Ovary (tissue), 9 donors: Measurements from ENCODE around the gene LY6G6D. TPM values are rescaled to one million over a fixed set of nuclear protein-coding genes. Genes with fewer than 3 reads are reported as not detected.

ENCODE experiments used
- DNase-seq, 5 donors: peaks; one replicate each; pipeline ENCODE4 v3.0.0-alpha.2; 2019 to 2020
- H3K27ac ChIP-seq, 2 donors: fragments of 200-600 bp; one replicate each; pipeline versions ENCODE4 v1.5.1 to v1.8.0; 2019 to 2022
- H3K27me3 ChIP-seq: fragments of 200-600 bp; one replicate; pipeline ENCODE4 v1.8.0; 2022
- H3K36me3 ChIP-seq: fragments of 200-600 bp; sonication (generic); one replicate; pipeline ENCODE4 v1.5.1; 2019
- H3K4me1 ChIP-seq: one replicate; pipeline ENCODE4 v1.8.1; 2013; ENCODE audit warnings: mild to moderate bottlenecking, moderate library complexity; ENCODE audit not compliant: insufficient read depth
- H3K4me3 ChIP-seq: fragments of 200-600 bp; sonication (generic); one replicate; pipeline ENCODE4 v1.5.1; 2017
- H3K9me3 ChIP-seq, 2 donors: fragments of 200-600 bp in 1 of 2; sonication (generic) in 1 of 2; one replicate each; pipeline versions ENCODE4 v1.5.1 to v1.8.1; 2013 to 2019; ENCODE audit warnings: mild to moderate bottlenecking in 1 of 2, moderate library complexity in 1 of 2
- CTCF ChIP-seq, 3 donors: fragments of 450-650 bp in 2 of 3; fragments of 200-600 bp in 1 of 3; IDR thresholded peaks; one replicate each; pipeline versions ENCODE4 v1.5.1 to v1.8.0; 2016 to 2022; ENCODE audit warnings: antibody characterized with exemption in 3 of 3, mild to moderate bottlenecking in 1 of 3
- EP300 ChIP-seq: sonication (generic); formaldehyde crosslinking; IDR thresholded peaks from one replicate; pipeline ENCODE4 v1.6.1; 2017; ENCODE audit warnings: antibody characterized with exemption
- POLR2A ChIP-seq: fragments of 450-650 bp; IDR thresholded peaks from one replicate; pipeline ENCODE4 v1.6.1; 2017; ENCODE audit warnings: antibody characterized with exemption, mild to moderate bottlenecking, moderate library complexity
- WGBS, 3 donors: extraction: QIAGEN DNeasy Blood & Tissue Kit in 1 of 3; methylation state at CpG; one replicate each; pipeline versions ENCODE4 v1.1.5 to v1.1.7; 2013 to 2017; 5-methylcytosine and 5-hydroxymethylcytosine counted together
- intact Hi-C, 4 donors: fragments of 100-400 bp; cut with DNase I; formaldehyde crosslinking; loops; one replicate each; pipeline versions ENCODE4 v1.11.0 to v1.15.1; 2022 to 2023
- polyA plus RNA-seq, 2 donors: library from polyadenylated mRNA; stranded (reverse); fragments of 200-250 nt in 1 of 2; fragments of 350-450 nt in 1 of 2; fragmentation: Illumina TruSeq in 1 of 2; extraction: RNeasy Lipid Tissue Mini Kit (QIAGEN cat#74804) in 1 of 2; gene quantifications; one replicate each; pipeline ENCODE4 v1.2.3, GENCODE V29; 2013 to 2014
- total RNA-seq, 7 donors: library from RNA; depleted of rRNA in 2 of 7; stranded (reverse); fragments of >200 nt in 2 of 7; fragmentation: NEBNext Ultra II Directional in 3 of 7; extraction: Animal tissue kit (Norgen Biotek cat#: 25700) in 3 of 7; gene quantifications; one replicate each; pipeline versions ENCODE4 v1.1.0 to v1.2.4, GENCODE V29; 2016 to 2023
- donor health status: DM: no; HTN: no; CAD: no; lungs with moderate emphysema.
- donor health status: DM: no; HTN: no; CAD: no.
- donor health status: Bipolar disorder and iron deficiency.
- donor health status: DM: yes; HTN: yes; CAD: no.
- donor health status: DM: no; HTN: no; CAD: no.
- donor health status: DM: yes; HTN: yes; CAD: no.

The LY6G6D gene
- total and polyA plus RNA-seq, 9 donors, result not detected

GRCh38 chr6:31762878-31763618, 47.9 kb downstream of the LY6G6D start:
- Histone ChIP-seq H3K27me3 (no peaks in the 10 kb centered on the region), H3K4me1 (peaks cover 3% of the 10 kb centered on the region), H3K27ac (no peak overlapping the region), H3K36me3 (no peaks in the 10 kb centered on the region), H3K9me3 (no peaks in the 10 kb centered on the region), H3K4me3 (no peak overlapping the region)
- WGBS, 3 donors, result 62 to 72% (median 66%) methylated on average over 8 of the region's 8 CpGs
- no peak for TF ChIP-seq EP300
- no peak for DNase-seq
- intact Hi-C loops, result no loop called here

GRCh38 chr6:31763619-31763940, 48.4 kb downstream of the LY6G6D start:
- Histone ChIP-seq H3K9me3 (no peaks in the 10 kb centered on the region), H3K4me1 (peaks cover 3% of the 10 kb centered on the region), H3K27me3 (no peaks in the 10 kb centered on the region), H3K4me3 (no peak overlapping the region), H3K36me3 (no peaks in the 10 kb centered on the region), H3K27ac (no peak overlapping the region)
- WGBS, 3 donors, result 3 to 14% (median 13%) methylated on average over 1 of the region's 1 CpG
- no peak for DNase-seq
- intact Hi-C loops, result no loop called here
- TF ChIP-seq CTCF (IDR thresholded peaks at IDR 0.05), result no peak
- TF ChIP-seq POLR2A, result no peak
- TF ChIP-seq EP300, result no peak

GRCh38 chr6:31764198-31764597, 49.0 kb downstream of the LY6G6D start:
- H3K27ac ChIP-seq, result no peak overlapping the region

GRCh38 chr6:31765559-31765909, 50.4 kb downstream of the LY6G6D start:
- H3K27me3 ChIP-seq, result no peaks in the 10 kb centered on the region
- H3K36me3 ChIP-seq, result no peaks in the 10 kb centered on the region
- peaks cover 3% of the 10 kb centered on the region for H3K4me1 ChIP-seq
- no peak overlapping the region for H3K4me3 ChIP-seq
- no peak overlapping the region for H3K27ac ChIP-seq
- intact Hi-C loops, result no loop called here
- no peaks in the 10 kb centered on the region for H3K9me3 ChIP-seq
- TF ChIP-seq EP300, result no peak
- TF ChIP-seq POLR2A, result no peak
- no peak for TF ChIP-seq CTCF (IDR thresholded peaks at IDR 0.05)
- no peak for DNase-seq
- 86 to 91% (median 88%) methylated on average over 9 of the region's 9 CpGs for WGBS, 3 donors

More at GRCh38 chr6:31764198-31764597, 49.0 kb downstream of the LY6G6D start:
- no peak overlapping the region for H3K4me3 ChIP-seq
- intact Hi-C loops, result no loop called here
- no peaks in the 10 kb centered on the region for H3K27me3 ChIP-seq
- H3K36me3 ChIP-seq, result no peaks in the 10 kb centered on the region
- peaks cover 3% of the 10 kb centered on the region for H3K4me1 ChIP-seq
- no peaks in the 10 kb centered on the region for H3K9me3 ChIP-seq
- WGBS, 3 donors, result 57 to 71% (median 68%) methylated on average over 4 of the region's 4 CpGs
- no peak for DNase-seq
- TF ChIP-seq EP300 (no peak), CTCF (IDR thresholded peaks at IDR 0.05) (no peak), POLR2A (no peak)

- H3K4me3 ChIP-seq, result no peak overlapping the region
- H3K27me3 ChIP-seq, result no peaks in the 10 kb centered on the region
- H3K36me3 ChIP-seq, result no peaks in the 10 kb centered on the region
- TF ChIP-seq POLR2A (no peak), EP300 (no peak), CTCF (IDR thresholded peaks at IDR 0.05) (no peak)
- H3K27ac ChIP-seq, result no peak overlapping the region
- 29 to 41% (median 30%) methylated on average over 41 to 42 of the region's 42 CpGs for WGBS, 3 donors
- intact Hi-C loops, result no loop called here
- H3K4me1 ChIP-seq, result peaks cover 3% of the 10 kb centered on the region
- DNase-seq, result no peak
- no peaks in the 10 kb centered on the region for H3K9me3 ChIP-seq
These were observed 51.0 kb downstream of the LY6G6D start for GRCh38 chr6:31765910-31766794.
